G401 (cell line): Measurements from ENCODE around the gene ZNRF1. TPM values are rescaled to one million over a fixed set of nuclear protein-coding genes. Genes with fewer than 3 reads are reported as not detected.

Experiments
- DNase-seq: peaks from one replicate; pipeline ENCODE4 v3.0.0-alpha.2; 2015; ENCODE audit warnings: low spot score
- in situ Hi-C: cut with HindIII; loops from 2 replicates; pipeline ENCODE4 v1.10.0; 2016; ENCODE audit warnings: low sequenced_read_pairs, mixed read lengths
- total RNA-seq: library from RNA; depleted of rRNA; stranded (reverse); fragments of >200 nt; shearing (Covaris generic); gene quantifications from 2 replicates; pipeline ENCODE4 v1.2.3, GENCODE V29; 2014

Gene ZNRF1
- total RNA-seq, 1 experiment from 2014 or later = 21.2 TPM

DNA sequence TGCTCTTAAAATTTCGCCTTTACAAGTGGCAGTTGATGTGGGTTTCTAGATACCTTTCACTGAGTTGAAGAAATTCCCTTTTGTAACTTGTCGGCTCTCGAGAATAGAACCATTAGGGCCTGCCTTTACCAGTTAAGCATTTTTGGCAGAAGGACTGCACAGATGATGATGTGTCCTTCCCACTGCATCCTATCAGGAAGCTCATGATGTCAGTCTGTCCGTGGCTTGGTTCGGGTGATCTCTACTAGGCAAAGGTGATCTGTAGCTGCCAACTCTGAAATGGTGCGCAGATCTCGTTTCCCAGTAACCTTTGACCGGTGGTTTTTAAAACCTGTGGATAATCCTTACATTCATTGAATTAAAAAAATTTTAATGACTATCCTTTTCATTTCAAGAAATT, 49.7 kb downstream of the ZNRF1 start:
- in situ Hi-C loops = no loop called here
- DNase-seq = no peak

DNA sequence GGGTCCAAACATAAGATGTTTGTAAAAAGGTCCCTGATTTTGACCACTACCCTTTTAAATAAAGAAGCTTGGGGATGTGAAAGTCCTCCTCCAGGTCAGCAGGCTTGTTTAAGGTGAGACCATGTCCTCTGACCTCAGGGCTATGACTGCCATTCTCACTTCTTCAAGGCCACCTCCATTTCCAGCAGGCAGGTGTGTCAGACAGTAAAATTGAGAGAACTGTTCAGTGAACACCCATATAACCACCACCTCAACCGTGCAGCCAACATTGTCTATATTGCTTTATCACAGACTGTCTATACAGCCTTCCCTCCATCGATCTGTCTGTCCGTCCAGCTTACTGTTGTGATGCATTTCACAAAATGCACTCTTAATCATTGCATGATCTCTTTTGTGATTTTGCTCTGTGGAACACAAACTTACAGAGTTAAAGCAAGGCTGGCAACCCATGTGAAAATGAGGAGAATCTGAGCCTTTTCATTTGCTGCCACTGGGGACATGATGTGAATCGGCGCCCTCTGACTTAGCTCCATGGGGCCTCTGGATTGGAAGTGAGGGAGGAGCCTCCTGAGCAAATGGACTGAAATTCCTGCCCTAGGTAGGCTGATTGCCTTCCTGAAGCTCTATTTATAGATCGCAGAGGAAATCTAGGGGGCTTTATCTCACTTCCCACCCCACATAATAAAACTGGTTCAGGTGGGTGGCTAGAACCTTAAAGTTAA, 53.8 kb downstream of the ZNRF1 start:
- DNase-seq = no peak
- in situ Hi-C loops = no loop called here

DNA sequence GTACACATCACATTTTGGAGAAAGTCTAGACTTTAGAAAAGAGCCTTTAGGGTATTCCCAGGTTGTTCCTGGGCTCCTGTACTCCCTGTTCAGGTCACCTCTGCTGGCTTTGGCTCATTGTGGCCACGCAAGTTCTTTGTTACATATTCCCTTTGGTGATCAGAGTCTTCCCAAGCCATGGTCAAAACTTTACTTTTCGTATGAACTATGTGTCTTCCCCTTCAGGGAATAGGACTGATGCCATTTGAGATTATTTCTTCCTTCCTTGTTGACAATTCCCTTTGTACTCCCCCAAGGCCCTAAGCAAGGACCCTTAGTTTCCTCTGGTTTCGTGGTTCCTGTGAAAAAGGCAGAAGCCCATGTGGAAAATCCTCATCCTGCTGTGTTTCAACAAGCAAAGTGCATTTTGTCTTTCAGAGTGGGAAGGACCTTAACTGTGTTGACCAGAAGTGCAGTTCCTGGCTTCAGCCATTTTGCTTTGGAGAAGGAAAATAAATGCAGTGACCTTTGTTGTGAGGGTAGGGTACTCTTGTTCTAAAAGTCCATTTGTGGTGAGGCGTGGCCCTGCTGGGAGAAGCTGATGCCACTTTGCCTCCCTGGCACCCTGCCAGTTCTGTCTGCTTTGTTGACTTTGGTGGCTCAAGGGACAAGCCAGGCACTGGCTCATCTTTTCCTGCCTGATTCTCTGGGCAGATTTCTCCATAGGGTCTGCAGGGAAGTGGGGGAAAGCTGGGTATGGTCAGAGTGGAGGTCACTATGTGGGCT, 55.1 kb downstream of the ZNRF1 start:
- peak; percentile 59 for DNase-seq
- in situ Hi-C loops = no loop called here

DNA sequence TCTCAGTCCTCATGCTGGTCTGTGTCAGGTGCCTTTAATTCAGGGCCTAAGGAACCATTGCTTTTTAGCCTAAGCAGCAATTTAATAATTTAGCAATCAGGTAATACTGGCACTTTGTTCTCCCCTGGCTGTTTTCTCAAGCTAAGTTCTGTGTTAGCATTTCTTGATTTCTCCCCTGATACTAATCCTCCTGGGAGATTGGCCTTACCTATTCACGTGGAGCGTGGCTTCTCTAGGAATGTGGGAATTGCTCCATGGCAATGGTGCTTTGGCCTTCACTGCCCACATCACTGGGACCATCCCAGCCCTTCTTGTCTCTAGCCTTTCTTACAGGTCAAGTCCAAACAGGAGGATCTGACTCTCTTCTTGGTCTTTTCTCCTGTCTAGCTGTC, 55.7 kb downstream of the ZNRF1 start:
- in situ Hi-C loops = no loop called here

DNA sequence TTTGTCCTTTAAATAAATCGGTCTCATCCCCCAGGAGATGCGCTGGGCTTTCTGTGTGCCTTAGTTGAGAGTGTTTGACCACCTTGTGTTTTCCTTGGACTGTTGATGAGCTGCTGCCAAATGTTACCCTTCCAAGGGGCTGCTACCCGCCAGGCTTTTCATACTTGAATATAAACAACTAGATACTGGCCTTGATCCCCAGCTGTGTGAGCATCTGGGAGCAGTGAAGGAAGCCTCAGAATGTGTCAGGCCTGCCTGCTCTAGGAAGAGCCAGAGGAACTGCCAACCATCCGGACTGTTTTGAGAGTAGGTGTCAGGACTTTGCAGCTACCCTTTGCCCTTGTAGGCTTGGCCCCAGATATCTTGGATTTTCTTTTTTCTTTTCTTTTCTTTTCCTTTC, 60.0 kb downstream of the ZNRF1 start:
- DNase-seq = no peak
- in situ Hi-C loops = no loop called here

More for the DNA sequence above, 55.7 kb downstream of the ZNRF1 start:
- DNase-seq = no peak

DNA sequence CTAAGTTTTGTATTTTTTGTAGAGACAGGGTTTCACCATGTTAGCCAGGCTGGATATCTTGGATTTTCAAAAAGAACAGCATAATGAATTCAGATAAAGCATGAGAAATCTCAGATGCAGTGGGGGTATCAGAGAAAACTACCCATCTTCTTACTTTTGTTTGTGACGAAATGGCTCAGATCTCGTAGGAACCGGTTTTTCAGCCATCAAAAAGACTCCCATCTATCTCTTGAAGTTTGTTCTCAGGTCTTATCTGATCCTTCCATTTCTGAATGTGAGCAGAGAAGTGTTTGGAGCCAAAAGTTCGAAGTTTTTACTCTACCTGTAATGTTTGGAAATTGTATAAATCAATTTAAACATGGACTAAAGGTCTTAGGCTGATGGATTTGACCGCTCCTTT, 60.6 kb downstream of the ZNRF1 start:
- in situ Hi-C loops = no loop called here
- DNase-seq = no peak

DNA sequence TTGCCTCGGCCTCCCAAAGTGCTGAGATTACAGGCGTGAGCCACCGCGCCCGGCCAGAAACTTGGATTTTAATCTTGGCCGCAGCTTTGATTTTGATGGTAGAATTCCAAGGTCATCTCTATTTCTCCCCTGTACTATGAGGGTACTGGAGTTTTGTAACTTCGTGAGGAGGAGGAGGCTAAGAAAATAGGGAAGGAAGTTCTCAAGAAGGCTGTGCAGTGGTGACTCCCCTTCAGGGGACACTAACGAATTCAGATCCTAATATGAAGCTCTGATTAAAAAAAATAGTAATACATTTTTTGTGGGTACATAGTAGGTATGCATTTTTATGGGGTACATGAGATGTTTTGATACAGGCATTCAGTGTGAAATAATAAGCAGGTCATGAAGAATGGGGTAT, 61.9 kb downstream of the ZNRF1 start:
- in situ Hi-C loops = no loop called here
- no peak for DNase-seq

DNA sequence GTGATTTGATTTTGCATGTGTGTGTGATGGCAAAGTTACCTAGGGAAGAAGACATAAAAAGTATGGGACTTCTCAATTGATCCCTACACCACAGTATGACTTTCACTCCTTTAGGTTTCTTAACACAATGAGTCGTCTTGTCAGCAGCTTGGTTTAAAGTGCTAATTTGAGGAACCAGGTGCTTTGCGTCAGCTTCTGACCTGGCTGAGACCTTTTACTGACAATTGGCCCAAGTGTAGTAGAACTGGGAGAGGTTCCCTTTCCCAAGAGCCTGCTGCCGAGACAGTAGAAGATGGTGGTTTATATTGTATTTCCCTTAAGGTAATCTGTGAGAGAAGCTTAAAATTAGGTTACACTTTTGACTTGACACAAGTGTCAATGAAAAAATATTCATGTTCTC, 62.8 kb downstream of the ZNRF1 start:
- DNase-seq = no peak
- in situ Hi-C loops = no loop called here

DNA sequence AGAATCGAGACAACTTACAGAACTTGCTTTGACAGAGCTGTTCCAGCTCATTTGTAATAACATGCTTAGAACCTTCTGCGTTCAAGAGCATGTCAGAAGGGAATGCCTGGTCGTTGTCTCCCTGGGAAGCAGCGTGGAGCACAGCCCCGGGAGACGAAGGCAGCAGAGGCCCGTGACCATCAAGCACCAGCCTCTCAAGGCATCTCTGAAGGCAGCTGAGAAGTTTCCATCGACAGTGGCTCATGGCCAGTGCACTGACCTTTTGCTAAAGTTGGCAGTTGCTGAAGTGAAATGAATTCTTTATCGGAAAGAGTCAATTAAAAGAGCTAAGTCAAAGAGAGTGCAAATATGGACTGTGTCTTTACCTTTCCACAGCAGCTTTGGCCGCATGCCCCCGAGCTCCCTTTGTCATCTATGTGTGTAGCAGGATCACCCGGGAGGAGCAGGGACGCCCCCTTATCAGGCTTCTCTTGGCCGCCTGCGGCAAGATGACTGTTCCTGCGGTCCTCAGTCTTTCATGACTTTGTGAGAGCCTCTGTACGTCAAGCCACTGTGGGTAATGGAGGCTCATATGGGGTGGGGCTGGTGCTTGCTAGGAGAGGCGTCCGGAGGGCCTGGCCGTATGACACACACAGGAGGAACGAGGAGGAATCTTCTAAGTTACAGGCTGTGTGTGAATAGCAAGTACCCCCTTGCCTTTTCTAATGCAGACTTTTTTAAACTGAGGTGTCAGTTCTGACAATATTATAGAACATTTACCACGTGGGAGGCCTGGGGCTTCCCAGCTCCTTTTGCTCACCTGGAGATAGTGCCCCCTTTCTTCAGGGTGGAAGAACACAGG, 63.5 kb downstream of the ZNRF1 start:
- in situ Hi-C loops = no loop called here
- no peak for DNase-seq

DNA sequence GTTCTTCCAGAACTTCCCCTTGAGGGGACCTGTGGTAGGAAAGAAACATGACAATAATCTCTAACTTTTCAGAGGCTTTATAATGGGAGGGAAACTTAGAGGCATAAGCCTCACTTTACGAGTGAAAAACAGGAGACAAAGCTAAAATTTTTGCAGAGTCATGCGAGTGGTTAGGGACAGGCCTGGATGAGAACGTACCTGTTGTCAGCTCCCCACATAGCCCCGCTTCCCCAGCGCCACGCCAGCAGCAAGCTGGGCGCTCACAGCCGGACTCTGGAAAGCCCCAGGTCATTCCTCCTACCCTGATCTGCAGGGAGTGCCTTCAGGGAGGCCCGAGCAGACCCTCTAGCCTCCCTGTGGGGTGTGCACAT, 64.1 kb downstream of the ZNRF1 start:
- in situ Hi-C loops = no loop called here
- DNase-seq = no peak

DNA sequence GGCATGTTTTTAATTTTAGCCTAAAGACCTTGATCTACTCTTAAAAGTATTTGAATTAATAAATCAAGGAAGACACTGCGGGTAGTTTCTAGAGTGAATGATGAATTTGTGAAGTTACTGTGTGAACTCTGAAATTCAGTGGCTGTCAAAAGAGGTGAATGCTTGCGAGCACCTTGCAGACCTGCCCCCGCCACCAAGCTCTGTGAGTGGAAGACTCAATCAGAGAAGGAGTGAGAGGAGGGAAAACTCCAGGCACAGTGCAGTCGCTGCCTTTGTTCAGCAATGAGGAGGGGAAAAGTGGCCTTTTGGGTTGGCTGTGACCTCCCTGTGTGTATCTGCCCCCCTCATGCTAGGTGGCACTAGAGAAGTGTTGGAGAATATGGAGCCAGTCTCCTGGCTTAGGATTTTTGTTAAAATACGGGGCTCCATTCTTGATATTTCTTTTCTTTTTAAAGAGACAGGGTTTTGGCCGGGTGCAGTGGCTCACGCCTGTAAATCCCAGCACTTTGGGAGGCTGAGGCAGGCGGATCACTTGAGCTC, 64.8 kb downstream of the ZNRF1 start:
- no peak for DNase-seq
- in situ Hi-C loops = no loop called here

DNA sequence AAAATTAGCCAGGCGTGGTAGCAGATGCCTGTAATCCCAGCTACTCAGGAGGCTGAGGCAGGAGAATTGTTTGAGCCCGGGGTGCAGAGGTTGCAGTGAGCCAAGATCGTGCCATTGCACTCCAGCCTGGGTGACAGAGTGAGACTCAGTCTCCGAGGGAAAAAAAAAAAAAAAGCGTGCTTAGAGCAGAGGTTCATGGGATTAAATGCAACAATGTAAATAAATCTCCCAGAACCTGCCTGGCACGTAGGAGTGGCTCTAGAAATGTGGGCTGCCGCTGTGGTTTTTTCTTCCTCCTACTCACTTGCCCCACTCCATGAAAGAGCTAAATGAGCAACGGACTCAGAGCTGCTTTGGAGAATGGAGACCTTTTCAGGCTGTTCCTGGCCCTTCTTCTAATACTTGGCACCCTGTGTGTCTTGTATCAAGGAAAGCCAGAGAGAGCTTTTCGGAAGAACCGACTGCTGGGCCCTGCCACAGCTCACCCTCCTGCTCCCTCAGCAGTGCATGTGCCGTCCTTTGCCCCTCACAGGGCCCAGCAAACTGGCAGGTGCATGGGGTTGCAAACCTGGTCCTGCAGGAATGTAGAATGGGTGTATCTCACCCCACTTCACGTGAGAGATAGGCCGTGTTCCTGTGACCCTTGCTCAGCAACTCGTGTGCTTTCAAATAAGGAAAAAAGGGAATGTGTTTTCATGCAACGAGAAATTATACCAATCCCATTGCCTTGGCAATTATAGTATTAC, 65.8 kb downstream of the ZNRF1 start:
- in situ Hi-C loops = no loop called here
- DNase-seq = no peak

DNA sequence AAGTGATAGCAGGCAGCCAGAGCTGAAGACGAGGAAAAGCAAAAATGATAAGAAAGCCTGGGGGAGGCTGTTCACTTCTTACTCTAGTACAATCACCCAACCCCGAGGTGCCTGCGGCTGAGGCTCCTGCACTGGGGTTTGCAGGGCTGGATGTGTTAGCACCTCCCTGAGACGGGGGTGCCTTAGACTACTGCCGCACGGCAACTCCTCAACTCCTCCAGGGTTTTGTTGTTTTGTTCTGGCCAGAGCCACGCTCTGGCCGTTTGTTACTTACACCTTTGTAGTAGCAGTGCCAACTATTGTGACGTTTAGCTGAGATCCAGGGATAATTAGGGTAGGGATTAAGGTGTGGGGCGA, 66.3 kb downstream of the ZNRF1 start:
- in situ Hi-C loops = no loop called here
- no peak for DNase-seq

DNA sequence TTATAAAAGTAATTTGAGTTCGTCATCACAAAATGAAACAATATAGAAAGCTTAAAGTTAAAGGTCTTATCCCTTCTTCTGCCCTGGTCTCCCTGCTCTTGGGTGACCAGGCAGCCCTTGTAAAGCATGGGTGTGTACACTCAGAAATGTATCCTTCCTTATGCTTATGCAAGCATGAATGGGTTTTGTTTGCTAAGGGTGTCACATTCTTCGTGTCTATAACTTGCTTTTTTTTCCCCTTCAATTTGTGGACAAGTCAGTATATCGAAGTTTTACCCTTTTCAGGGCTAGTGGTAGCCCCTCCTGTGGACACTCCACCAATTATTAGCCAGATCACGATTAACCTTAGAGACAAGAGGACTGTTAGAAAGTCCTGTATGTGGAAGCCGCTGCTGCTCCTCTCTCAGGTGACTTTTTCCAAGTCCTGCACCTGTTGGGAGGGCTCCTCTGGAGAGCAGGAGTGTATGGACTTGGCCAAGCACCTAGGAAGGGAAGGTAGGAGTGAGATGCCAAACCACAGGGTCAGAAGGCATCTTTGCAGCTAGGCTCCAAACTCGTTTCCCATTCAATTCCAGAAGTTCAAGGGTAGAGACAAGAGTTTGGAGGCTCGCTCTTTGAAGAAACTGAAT, 66.8 kb downstream of the ZNRF1 start:
- in situ Hi-C loops = no loop called here
- no peak for DNase-seq

DNA sequence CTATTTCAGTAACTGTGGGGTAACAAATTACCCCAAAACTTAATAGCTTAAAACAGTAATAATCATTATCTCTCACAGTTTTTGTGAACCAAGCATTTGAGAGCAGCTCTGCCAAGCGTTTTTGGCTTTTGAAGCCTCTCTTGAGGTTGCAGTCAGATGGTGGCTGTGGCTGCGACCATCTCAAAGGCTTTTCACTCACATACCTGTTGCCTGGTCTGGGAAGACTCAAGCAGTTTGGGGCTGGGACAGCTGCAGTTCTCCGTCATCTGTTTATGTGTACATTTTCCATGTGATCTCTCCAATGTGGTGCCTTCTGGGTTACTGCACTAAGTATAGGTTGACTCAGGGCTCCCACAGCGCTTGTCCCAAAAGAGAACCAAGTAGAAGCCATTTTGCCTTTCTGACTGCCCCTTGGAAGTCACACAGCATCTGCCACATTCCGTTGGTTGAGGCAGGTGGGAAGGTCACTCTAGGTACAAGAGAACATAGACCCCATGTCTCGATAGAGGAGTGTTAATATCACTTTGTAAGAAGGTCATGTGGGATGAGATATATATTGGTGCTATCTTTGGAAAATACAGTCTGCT, 68.1 kb downstream of the ZNRF1 start:
- in situ Hi-C loops = no loop called here
- no peak for DNase-seq

DNA sequence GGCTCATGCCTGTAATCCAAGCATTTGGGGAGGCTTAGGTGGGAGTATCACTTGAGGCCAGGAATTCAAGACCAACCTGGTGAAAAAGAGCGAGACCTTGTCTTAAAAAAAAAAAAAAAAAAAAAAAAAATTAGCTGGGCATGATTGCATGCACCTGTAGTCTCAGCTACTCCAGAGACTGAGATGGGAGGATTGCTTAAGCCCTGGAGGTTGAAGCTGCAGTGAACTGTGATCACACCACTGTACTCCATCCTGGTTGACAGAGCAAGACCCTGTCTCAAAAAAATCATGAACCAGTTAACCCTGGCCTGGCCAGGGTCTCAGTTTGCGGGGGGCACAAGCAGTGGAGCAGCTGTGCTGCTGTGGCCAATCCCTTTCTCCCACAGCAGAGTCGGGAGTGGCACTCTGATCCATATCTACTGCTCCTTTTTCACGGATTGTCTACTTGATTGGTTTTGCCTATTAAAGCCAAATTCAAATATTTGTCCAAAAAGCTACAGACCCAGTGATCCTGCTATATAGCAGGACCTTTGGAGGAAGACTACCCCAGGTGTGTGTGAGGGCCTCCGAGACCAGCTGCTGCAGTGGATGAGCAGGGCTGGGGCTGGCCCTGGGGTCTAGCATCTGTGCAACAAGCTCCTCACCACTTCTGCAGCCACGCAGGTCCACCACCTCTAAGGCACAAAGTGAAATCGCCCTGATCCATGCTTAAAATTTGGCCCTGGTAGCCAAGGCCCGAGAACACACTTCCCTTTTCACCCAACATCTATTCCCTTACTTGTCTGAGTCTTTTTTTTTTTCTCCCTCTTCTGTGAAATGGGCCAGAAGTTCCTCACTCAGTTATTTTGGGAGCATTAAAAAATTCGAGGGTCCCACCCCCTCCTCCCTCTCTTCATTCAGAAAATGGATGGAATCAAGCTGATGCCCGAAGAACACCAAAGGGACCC, 69.5 kb downstream of the ZNRF1 start:
- in situ Hi-C loops = no loop called here
- no peak for DNase-seq

DNA sequence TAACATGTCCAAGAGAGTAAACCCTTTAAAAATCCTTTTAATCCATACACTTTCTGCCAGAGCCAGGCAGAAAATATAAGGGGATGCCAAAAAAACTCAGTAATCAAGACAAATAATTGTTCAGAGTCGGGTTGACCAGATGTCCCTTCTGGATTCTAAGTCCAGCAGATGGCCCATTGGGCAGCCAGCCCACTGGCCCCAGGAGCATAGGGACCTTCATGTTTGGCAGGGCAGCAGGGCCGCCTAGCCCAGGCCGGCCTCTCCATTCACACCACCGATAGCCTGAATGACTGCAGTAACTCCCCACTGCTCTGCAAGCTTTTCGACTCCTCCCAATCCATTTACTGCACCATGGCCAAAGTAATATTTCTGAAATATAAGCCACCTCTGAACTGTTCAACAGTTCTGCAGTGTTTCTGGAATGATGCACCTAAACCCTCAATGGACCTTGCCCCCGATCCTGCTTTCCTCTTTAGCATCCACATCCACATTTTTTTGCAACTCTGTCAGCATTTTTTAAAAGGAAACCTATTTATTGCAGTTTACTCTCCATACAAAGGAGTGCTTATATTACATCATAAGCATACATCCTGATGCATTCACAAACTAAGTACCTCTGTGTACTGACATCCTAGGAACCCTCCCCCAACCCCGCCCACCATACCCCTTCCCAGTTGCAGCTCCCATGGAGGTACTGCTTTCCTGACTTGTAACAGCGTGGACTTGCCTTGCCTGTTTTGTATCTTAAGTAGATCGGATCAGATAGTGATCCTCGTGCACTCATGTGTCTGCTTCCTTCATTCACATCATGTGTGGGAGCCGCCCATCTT, 71.4 kb downstream of the ZNRF1 start:
- in situ Hi-C loops = no loop called here
- peak; percentile 96 for DNase-seq
